GM19351 (cell line): ENCODE data around the gene PWWP2B.

Experiments
- ATAC-seq: cut with Tn5 transposase; IDR thresholded peaks from one replicate; pipeline ENCODE4 v1.9.1; 2021; ENCODE audit warnings: mild to moderate bottlenecking, moderate library complexity; ENCODE audit not compliant: unreplicated experiment

The PWWP2B gene

GRCh38 chr10:132466520-132467463, 69.8 kb downstream of the PWWP2B start:
- ATAC-seq, result no peak
